H1 (cell line): ENCODE data around the gene NSUN7. TPM values are rescaled to one million over a fixed set of nuclear protein-coding genes. Genes with fewer than 3 reads are reported as not detected.

Experiments used
- RNF2 ChIP-seq: fragments of 200-900, 300-1000 bp; sonication (generic); IDR thresholded peaks from 2 replicates; pipeline ENCODE4 v1.7.1; 2016; ENCODE audit warnings: borderline replicate concordance, low read depth, mild to moderate bottlenecking, antibody characterized with exemption, low read length; ENCODE audit not compliant: poor library complexity, severe bottlenecking; ENCODE audit errors: missing control alignments
- ZNF274 ChIP-seq: IDR thresholded peaks from 2 replicates; pipeline ENCODE4 v1.7.0; 2012; ENCODE audit warnings: low read length, borderline replicate concordance; ENCODE audit errors: extremely low read depth
- polyA plus RNA-seq, 7 experiments: library from polyadenylated mRNA; depleted of rRNA in 3 of 7; stranded (reverse) in 5 of 7; unstranded in 2 of 7; fragments of >200 nt in 5 of 7; fragments of 200-250 nt in 2 of 7; gene quantifications; 1 replicate in 5 of 7; 2 replicates in 1 of 7; 4 replicates in 1 of 7; pipeline versions ENCODE4 v1.2.1 to v1.2.3, GENCODE V29; 2011 to 2013; ENCODE audit warnings: missing spikeins in 2 of 7, mixed read lengths in 2 of 7
- total RNA-seq: library from RNA; stranded (reverse); fragmentation: NEBNext Ultra II Directional; extraction: Animal tissue kit (Norgen Biotek cat#: 25700); gene quantifications from 2 replicates; pipeline ENCODE4 v1.2.1, GENCODE V29; 2021

The NSUN7 gene
- total and polyA plus RNA-seq, 2 of the 8 experiments (the other 6 are each of a cell fraction or from before 2014, with no cell fraction given): 8.8 to 24.4 TPM

GRCh38 chr4:40785727-40786126 is 36.0 kb downstream of the NSUN7 start (continued):
- TF ChIP-seq RNF2 (no peak), ZNF274 (no peak)
